ENCODE measurements around the gene KCNA2. TPM values are rescaled to one million over a fixed set of nuclear protein-coding genes. Genes with fewer than 3 reads are reported as not detected.

Gene KCNA2
- total RNA-seq, 1 experiment from 2014 or later, result not detected

GRCh38 chr1:110583505-110583904, 22.7 kb downstream of the KCNA2 start:
- DNase-seq (ENCODE audit: low read depth in 1 of 2, low spot score in 2 of 2), result no peak
- H3K4me3 ChIP-seq, result no peak overlapping the region
- H3K27ac ChIP-seq, result no peak overlapping the region
- H3K9me3 ChIP-seq (replicated peaks), result no peaks in the 10 kb centered on the region
- H3K27me3 ChIP-seq (replicated peaks), result peaks cover 12% of the 10 kb centered on the region
- no peaks in the 10 kb centered on the region for H3K36me3 ChIP-seq
- H3K4me1 ChIP-seq (replicated peaks), result no peaks in the 10 kb centered on the region

GRCh38 chr1:110582378-110582777, 23.8 kb downstream of the KCNA2 start:
- Histone ChIP-seq H3K9me3 (replicated peaks) (no peaks in the 10 kb centered on the region), H3K27ac (no peak overlapping the region), H3K27me3 (replicated peaks) (peaks cover 4% of the 10 kb centered on the region), H3K4me1 (replicated peaks) (no peaks in the 10 kb centered on the region), H3K4me3 (no peak overlapping the region), H3K36me3 (no peaks in the 10 kb centered on the region)
- no peak for DNase-seq (ENCODE audit: low read depth in 1 of 2, low spot score in 2 of 2)

- Histone ChIP-seq H3K9me3 (replicated peaks) (no peaks in the 10 kb centered on the region), H3K4me1 (replicated peaks) (no peaks in the 10 kb centered on the region), H3K36me3 (no peaks in the 10 kb centered on the region), H3K27me3 (replicated peaks) (no peaks in the 10 kb centered on the region; the same call in 1 of the 2 replicates), H3K27ac (no peak overlapping the region), H3K4me3 (no peak overlapping the region)
- no peak for DNase-seq (ENCODE audit: low read depth in 1 of 2, low spot score in 2 of 2)
Measured at GRCh38 chr1:110581682-110582145, 24.4 kb downstream of the KCNA2 start.

- Histone ChIP-seq H3K27me3 (replicated peaks) (no peaks in the 10 kb centered on the region; the same call in 1 of the 2 replicates), H3K4me3 (no peak overlapping the region), H3K36me3 (no peaks in the 10 kb centered on the region), H3K9me3 (replicated peaks) (no peaks in the 10 kb centered on the region), H3K4me1 (replicated peaks) (no peaks in the 10 kb centered on the region), H3K27ac (no peak overlapping the region)
- no peak for DNase-seq (ENCODE audit: low read depth in 1 of 2, low spot score in 2 of 2)
Measured at GRCh38 chr1:110580244-110580643, 25.9 kb downstream of the KCNA2 start.

- Histone ChIP-seq H3K4me3 (no peak overlapping the region), H3K9me3 (replicated peaks) (no peaks in the 10 kb centered on the region), H3K27ac (no peak overlapping the region), H3K4me1 (replicated peaks) (no peaks in the 10 kb centered on the region), H3K27me3 (replicated peaks) (no peaks in the 10 kb centered on the region; the same call in 1 of the 2 replicates), H3K36me3 (no peaks in the 10 kb centered on the region)
- DNase-seq (ENCODE audit: low read depth in 1 of 2, low spot score in 2 of 2), result no peak
Measured at GRCh38 chr1:110579460-110579859, 26.7 kb downstream of the KCNA2 start.

- Histone ChIP-seq H3K4me3 (no peak overlapping the region), H3K27me3 (replicated peaks) (no peaks in the 10 kb centered on the region; the same call in none of the 2 replicates), H3K9me3 (replicated peaks) (no peaks in the 10 kb centered on the region), H3K4me1 (replicated peaks) (no peaks in the 10 kb centered on the region), H3K27ac (no peak overlapping the region), H3K36me3 (no peaks in the 10 kb centered on the region)
- DNase-seq (ENCODE audit: low read depth in 1 of 2, low spot score in 2 of 2), result no peak
Measured at GRCh38 chr1:110576441-110576840, 29.7 kb downstream of the KCNA2 start.

- no peak for DNase-seq (ENCODE audit: low read depth in 1 of 2, low spot score in 2 of 2)
- Histone ChIP-seq H3K4me3 (no peak overlapping the region), H3K36me3 (no peaks in the 10 kb centered on the region), H3K9me3 (replicated peaks) (no peaks in the 10 kb centered on the region), H3K27me3 (replicated peaks) (peaks cover 9% of the 10 kb centered on the region), H3K27ac (no peak overlapping the region), H3K4me1 (replicated peaks) (no peaks in the 10 kb centered on the region)
Measured at GRCh38 chr1:110573314-110573713, 32.8 kb downstream of the KCNA2 start.

- no peak overlapping the region for H3K27ac ChIP-seq
Measured at GRCh38 chr1:110572751-110573150, 33.4 kb downstream of the KCNA2 start.

GRCh38 chr1:110570901-110571300, 35.3 kb downstream of the KCNA2 start:
- Histone ChIP-seq H3K36me3 (no peaks in the 10 kb centered on the region), H3K27me3 (replicated peaks) (peaks cover 12% of the 10 kb centered on the region), H3K4me1 (replicated peaks) (no peaks in the 10 kb centered on the region), H3K9me3 (replicated peaks) (no peaks in the 10 kb centered on the region), H3K4me3 (no peak overlapping the region), H3K27ac (no peak overlapping the region)
- no peak for DNase-seq (ENCODE audit: low read depth in 1 of 2, low spot score in 2 of 2)

More at GRCh38 chr1:110572751-110573150, 33.4 kb downstream of the KCNA2 start:
- Histone ChIP-seq H3K4me3 (no peak overlapping the region), H3K36me3 (no peaks in the 10 kb centered on the region), H3K9me3 (replicated peaks) (no peaks in the 10 kb centered on the region), H3K4me1 (replicated peaks) (no peaks in the 10 kb centered on the region), H3K27me3 (replicated peaks) (peaks cover 9% of the 10 kb centered on the region)
- DNase-seq (ENCODE audit: low read depth in 1 of 2, low spot score in 2 of 2), result no peak

- H3K27me3 ChIP-seq (replicated peaks), result peaks cover 12% of the 10 kb centered on the region
- H3K4me1 ChIP-seq (replicated peaks), result no peaks in the 10 kb centered on the region
- no peaks in the 10 kb centered on the region for H3K9me3 ChIP-seq (replicated peaks)
- DNase-seq (ENCODE audit: low read depth in 1 of 2, low spot score in 2 of 2), result no peak
- no peak overlapping the region for H3K4me3 ChIP-seq
- H3K27ac ChIP-seq, result no peak overlapping the region
- H3K36me3 ChIP-seq, result no peaks in the 10 kb centered on the region
Measured at GRCh38 chr1:110570307-110570706, 35.9 kb downstream of the KCNA2 start.

- Histone ChIP-seq H3K36me3 (no peaks in the 10 kb centered on the region), H3K9me3 (replicated peaks) (no peaks in the 10 kb centered on the region), H3K27me3 (replicated peaks) (peaks cover 22% of the 10 kb centered on the region; the same call in 1 of the 2 replicates), H3K4me1 (replicated peaks) (no peaks in the 10 kb centered on the region), H3K27ac (no peak overlapping the region), H3K4me3 (no peak overlapping the region)
- DNase-seq (ENCODE audit: low read depth in 1 of 2, low spot score in 2 of 2), result no peak
Measured at GRCh38 chr1:110566836-110567235, 39.3 kb downstream of the KCNA2 start.

GRCh38 chr1:110565565-110565964, 40.6 kb downstream of the KCNA2 start:
- Histone ChIP-seq H3K27ac (no peak overlapping the region), H3K4me3 (no peak overlapping the region), H3K36me3 (no peaks in the 10 kb centered on the region), H3K4me1 (replicated peaks) (no peaks in the 10 kb centered on the region), H3K27me3 (replicated peaks) (peaks cover 22% of the 10 kb centered on the region; the same call in 1 of the 2 replicates), H3K9me3 (replicated peaks) (no peaks in the 10 kb centered on the region)
- DNase-seq (ENCODE audit: low read depth in 1 of 2, low spot score in 2 of 2), result no peak

GRCh38 chr1:110563089-110563488, 43.1 kb downstream of the KCNA2 start:
- H3K4me3 ChIP-seq, result no peak overlapping the region
- H3K27me3 ChIP-seq (replicated peaks), result peaks cover 13% of the 10 kb centered on the region; the same call in 1 of the 2 replicates
- no peak for DNase-seq (ENCODE audit: low read depth in 1 of 2, low spot score in 2 of 2)
- H3K9me3 ChIP-seq (replicated peaks), result no peaks in the 10 kb centered on the region
- H3K36me3 ChIP-seq, result no peaks in the 10 kb centered on the region
- no peaks in the 10 kb centered on the region for H3K4me1 ChIP-seq (replicated peaks)
- H3K27ac ChIP-seq, result no peak overlapping the region

- Histone ChIP-seq H3K27me3 (replicated peaks) (peaks cover 18% of the 10 kb centered on the region), H3K4me3 (no peak overlapping the region), H3K9me3 (replicated peaks) (no peaks in the 10 kb centered on the region), H3K27ac (no peak overlapping the region), H3K36me3 (no peaks in the 10 kb centered on the region), H3K4me1 (replicated peaks) (no peaks in the 10 kb centered on the region)
- no peak for DNase-seq (ENCODE audit: low read depth in 1 of 2, low spot score in 2 of 2)
Measured at GRCh38 chr1:110561596-110561995, 44.6 kb downstream of the KCNA2 start.

GRCh38 chr1:110559157-110559556, 47.0 kb downstream of the KCNA2 start:
- H3K27me3 ChIP-seq (replicated peaks), result peaks cover 33% of the 10 kb centered on the region
- DNase-seq (ENCODE audit: low read depth in 1 of 2, low spot score in 2 of 2), result no peak
- no peaks in the 10 kb centered on the region for H3K36me3 ChIP-seq
- H3K4me1 ChIP-seq (replicated peaks), result peaks cover 4% of the 10 kb centered on the region
- H3K9me3 ChIP-seq (replicated peaks), result peaks cover 3% of the 10 kb centered on the region; the same call in 1 of the 2 replicates
- no peak overlapping the region for H3K27ac ChIP-seq
- H3K4me3 ChIP-seq, result no peak overlapping the region
